HepG2 (cell line): ENCODE measurements around the gene PSENEN. TPM values are rescaled to one million over a fixed set of nuclear protein-coding genes. Genes with fewer than 3 reads are reported as not detected.

Experiments used
- CBX2 ChIP-seq, 2 experiments: fragments of 200-600 bp in 1 of 2; sonication (generic); formaldehyde crosslinking in 1 of 2; IDR thresholded peaks; 2 replicates each; pipeline versions ENCODE4 v1.7.0 to v1.8.1; 2018 to 2022; ENCODE audit warnings: low read depth in 2 of 2, low read length in 1 of 2, mild to moderate bottlenecking in 1 of 2, missing genetic modification reagents in 1 of 2
- CREBL2 ChIP-seq: sonication (generic); formaldehyde crosslinking; IDR thresholded peaks from 2 replicates; pipeline ENCODE4 v1.8.1; 2023; ENCODE audit warnings: missing genetic modification reagents, mild to moderate bottlenecking, borderline replicate concordance
- E2F1 ChIP-seq: sonication (generic); formaldehyde crosslinking; IDR thresholded peaks from 2 replicates; pipeline ENCODE4 v1.5.0; 2020; ENCODE audit warnings: missing genetic modification reagents
- FLYWCH1 ChIP-seq: sonication (generic); formaldehyde crosslinking; IDR thresholded peaks from 2 replicates; pipeline ENCODE4 v1.8.1; 2023; ENCODE audit warnings: mild to moderate bottlenecking, missing genetic modification reagents
- GRHL1 ChIP-seq: sonication (generic); formaldehyde crosslinking; conservative IDR thresholded peaks from 2 replicates; pipeline ENCODE4 v1.8.0; 2022; ENCODE audit warnings: missing genetic modification reagents
- SOX6 ChIP-seq, 2 experiments: fragments of 450-650 bp in 1 of 2; sonication (generic) in 1 of 2; formaldehyde crosslinking in 1 of 2; IDR thresholded peaks; 2 replicates each; pipeline versions ENCODE4 v1.4.0 to v1.6.1; 2017 to 2020; ENCODE audit warnings: antibody characterized with exemption in 1 of 2, mild to moderate bottlenecking in 1 of 2, missing genetic modification reagents in 1 of 2
- TBX3 ChIP-seq: fragments of 450-650 bp; IDR thresholded peaks from 2 replicates; pipeline ENCODE4 v1.6.1; 2017; ENCODE audit warnings: antibody characterized with exemption, mild to moderate bottlenecking, inconsistent platforms, borderline replicate concordance
- ZBTB40 ChIP-seq, 2 experiments: fragments of 450-650 bp in 1 of 2; sonication (generic) in 1 of 2; formaldehyde crosslinking in 1 of 2; IDR thresholded peaks; 2 replicates each; pipeline versions ENCODE4 v1.6.1 to v1.8.0; 2016 to 2022; ENCODE audit warnings: antibody characterized with exemption in 1 of 2, mild to moderate bottlenecking in 1 of 2, missing genetic modification reagents in 1 of 2
- ZHX1 ChIP-seq: sonication (generic); formaldehyde crosslinking; IDR thresholded peaks from 2 replicates; pipeline ENCODE4 v1.8.1; 2022; ENCODE audit warnings: low read depth, mild to moderate bottlenecking, missing genetic modification reagents
- ZNF121 ChIP-seq: sonication (generic); formaldehyde crosslinking; IDR thresholded peaks from 2 replicates; pipeline ENCODE4 v1.5.0; 2020; ENCODE audit warnings: mild to moderate bottlenecking, missing genetic modification reagents
- polyA plus RNA-seq, 8 experiments: library from polyadenylated mRNA; depleted of rRNA in 3 of 8; stranded (reverse) in 7 of 8; unstranded in 1 of 8; fragments of >200 nt; fragmentation: Illumina TruSeq in 4 of 8; extraction: Trizol in 4 of 8; gene quantifications; 2 replicates each; pipeline versions ENCODE4 v1.2.1 to v1.2.3, GENCODE V29; 2011 to 2016; ENCODE audit warnings: low read depth in 4 of 8, missing spikeins in 1 of 8, mixed read lengths in 1 of 8; ENCODE audit not compliant: insufficient read depth in 1 of 8
- total RNA-seq, 5 experiments: library from RNA; depleted of rRNA; stranded (reverse); fragments of >200 nt; fragmentation: Illumina TruSeq; extraction: Trizol; gene quantifications; 2 replicates each; pipeline ENCODE4 v1.2.3, GENCODE V29; 2016; ENCODE audit warnings: low read depth in 1 of 5

PSENEN gene
- total and polyA plus RNA-seq, 2 of the 13 experiments (the other 11 are each of a cell fraction or from before 2014, with no cell fraction given) = 16.9 to 34.2 TPM

GRCh38 chr19:35748106-35749020 is 2.9 kb downstream of the PSENEN start, which contains the start of gene LIN37 (continued):
- TF ChIP-seq ZBTB40 (IDR thresholded peaks at IDR 0.05) (peak; percentile 17; the same call in 1 of the 2 replicates), ZBTB40 (CRISPR knock-in tag; IDR thresholded peaks at IDR 0.05) (peak; percentile 51; the same call in 1 of the 2 replicates), FLYWCH1 (no peak), CBX2 (IDR thresholded peaks at IDR 0.05; ENCODE audit: low read depth, low read length) (no peak), CBX2 (CRISPR knock-in tag; IDR thresholded peaks at IDR 0.05; ENCODE audit: low read depth) (no peak), ZNF121 (CRISPR knock-in tag) (peak; percentile 96), ZHX1 (CRISPR knock-in tag) (no peak), SOX6 (IDR thresholded peaks at IDR 0.05) (no peak), SOX6 (CRISPR knock-in tag; IDR thresholded peaks at IDR 0.05) (peak; percentile 50), E2F1 (CRISPR knock-in tag) (no peak), TBX3 (no peak), GRHL1 (CRISPR knock-in tag) (no peak), CREBL2 (CRISPR knock-in tag) (no peak)
